SW 1271 (cell line): ENCODE measurements around the gene C1orf50.
"Not testable (repeated sequence)": the region's sequence is repeated elsewhere in the genome, so short reads cannot be mapped to it uniquely, and the experiment has no call there.

ENCODE experiments used
- DNase-seq, 2 experiments: peaks; one replicate each; lab custom pipeline; 2025; lab: John Stamatoyannopoulos, UW

C1orf50 gene

DNA sequence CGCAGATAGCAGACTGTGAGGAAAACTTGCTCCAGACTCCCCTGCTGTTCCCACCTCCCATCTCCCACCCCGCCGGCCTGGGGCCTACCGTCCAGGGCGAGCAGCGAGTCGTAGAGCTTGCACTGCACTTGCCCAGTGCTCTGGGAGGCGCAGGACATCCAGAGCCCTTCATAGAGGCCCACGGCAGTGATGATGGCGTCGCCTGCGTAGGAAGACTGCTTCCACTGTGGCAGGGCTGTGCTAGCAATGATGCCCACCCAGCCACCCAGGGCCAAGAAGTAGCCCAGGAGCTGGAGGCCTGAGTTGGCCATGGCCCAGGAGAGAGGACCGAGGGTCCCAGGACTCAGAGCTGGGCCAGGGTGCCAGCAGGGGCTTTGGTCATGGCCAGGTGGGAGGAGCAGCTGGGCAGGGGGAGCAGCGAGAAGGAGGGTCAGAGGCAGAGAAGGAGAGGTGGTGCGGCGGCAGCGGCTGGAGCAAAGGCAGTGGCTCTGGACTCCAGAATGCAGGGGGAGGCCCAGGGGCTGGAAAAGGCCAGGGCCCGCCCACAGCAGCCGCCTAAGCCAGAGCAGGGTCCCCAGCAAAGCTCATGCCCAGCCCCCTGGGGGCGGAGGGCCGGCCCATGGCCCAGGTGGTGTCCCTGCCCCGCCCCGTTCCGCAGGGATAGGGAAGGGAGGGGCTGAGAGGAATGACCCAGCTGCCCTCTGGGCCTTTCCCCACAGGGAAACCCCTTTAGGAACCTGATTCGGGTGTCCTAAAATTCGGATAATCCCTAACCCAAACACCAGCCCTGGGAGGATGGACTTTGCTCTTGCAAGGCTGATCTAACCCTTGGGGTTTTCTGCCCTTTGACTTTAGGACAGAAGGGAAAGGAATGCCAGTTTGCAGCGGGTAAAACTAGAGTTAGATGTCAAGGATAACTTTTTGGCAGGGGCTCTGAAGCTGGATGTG lies 27.0 kb upstream of the C1orf50 start, which contains the start of gene CLDN19:
CLDN19 (minus strand) TSS at position 484 of the 948 bp plus-strand sequence; CDS start at position 311, 173 bp downstream.
- no peak for DNase-seq

DNA sequence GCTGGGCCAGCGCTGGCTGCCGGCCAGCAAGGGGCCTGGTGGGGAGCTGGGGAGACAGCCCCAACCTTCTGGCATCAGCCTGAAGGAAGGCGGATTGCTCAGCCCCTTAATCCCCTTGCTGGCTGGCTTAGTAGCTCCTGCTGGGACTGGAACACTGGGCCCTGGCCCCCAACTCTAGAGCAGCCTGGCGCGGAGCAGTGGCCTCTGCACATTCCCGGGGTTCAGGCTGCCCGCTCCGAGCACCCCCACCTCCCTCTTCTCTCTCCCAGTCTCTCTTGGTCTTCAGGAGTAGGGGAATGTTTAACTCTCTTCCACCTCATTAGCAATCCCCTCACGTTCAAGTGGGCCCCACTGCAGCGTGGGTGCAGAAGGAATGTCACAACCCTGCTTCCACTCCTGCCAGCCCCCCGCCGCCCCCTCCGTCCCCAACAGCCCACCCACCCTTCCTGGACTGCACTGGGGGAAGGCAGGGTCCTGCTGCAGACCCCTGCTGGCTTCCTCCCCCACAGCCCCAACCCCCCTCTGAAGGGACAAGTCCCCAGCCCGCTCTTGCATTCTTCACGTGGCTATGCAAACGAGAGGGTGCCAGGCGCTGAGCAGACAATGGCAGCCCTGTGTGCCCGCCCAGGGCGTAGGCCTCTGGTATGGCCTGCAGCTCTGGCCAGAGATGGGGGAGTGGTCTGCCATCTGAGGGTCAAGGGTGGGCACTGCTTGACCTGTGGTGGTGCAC lies 26.0 kb upstream of the C1orf50 start:
- DNase-seq, result no peak

DNA sequence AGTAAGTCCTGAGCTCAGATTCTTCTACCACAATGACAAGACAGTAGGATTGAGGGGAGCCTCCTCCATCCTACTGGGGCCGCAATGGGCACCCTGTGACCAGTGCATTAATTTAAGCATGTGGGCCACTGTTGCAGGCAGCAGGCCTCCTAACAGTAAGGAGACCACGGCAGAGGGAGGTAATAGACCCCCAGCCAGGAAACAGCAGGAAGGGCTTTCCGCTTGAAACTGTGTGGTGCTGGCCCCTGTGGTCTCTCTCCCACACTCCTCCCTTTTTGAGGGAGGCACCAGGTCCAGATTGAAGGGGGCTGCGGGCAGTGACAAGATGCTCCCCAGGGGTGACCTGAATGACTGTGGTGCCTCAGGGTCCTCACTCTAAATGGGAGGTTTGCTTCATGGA lies 25.3 kb upstream of the C1orf50 start:
- no peak for DNase-seq

DNA sequence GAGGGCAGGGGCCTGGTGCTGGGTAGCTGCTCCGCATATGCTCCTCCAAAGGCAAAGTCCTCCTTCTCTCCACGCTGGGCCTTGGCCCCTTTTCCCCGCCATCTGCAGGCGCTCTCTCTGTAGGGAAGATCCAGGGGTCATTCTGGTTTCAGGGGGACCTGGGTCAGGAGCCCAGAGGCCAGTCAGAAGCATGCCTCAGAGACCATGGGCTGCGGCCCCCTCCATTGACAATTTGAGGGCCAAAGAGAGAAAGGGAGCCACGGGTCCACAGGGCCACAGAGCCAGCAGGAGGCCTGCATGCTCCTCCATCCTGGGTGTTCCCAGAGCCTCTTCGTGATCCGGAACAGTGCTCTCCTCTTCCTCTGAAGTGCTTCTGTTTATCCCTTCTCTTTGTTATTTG lies 24.9 kb upstream of the C1orf50 start:
- no peak for DNase-seq

DNA sequence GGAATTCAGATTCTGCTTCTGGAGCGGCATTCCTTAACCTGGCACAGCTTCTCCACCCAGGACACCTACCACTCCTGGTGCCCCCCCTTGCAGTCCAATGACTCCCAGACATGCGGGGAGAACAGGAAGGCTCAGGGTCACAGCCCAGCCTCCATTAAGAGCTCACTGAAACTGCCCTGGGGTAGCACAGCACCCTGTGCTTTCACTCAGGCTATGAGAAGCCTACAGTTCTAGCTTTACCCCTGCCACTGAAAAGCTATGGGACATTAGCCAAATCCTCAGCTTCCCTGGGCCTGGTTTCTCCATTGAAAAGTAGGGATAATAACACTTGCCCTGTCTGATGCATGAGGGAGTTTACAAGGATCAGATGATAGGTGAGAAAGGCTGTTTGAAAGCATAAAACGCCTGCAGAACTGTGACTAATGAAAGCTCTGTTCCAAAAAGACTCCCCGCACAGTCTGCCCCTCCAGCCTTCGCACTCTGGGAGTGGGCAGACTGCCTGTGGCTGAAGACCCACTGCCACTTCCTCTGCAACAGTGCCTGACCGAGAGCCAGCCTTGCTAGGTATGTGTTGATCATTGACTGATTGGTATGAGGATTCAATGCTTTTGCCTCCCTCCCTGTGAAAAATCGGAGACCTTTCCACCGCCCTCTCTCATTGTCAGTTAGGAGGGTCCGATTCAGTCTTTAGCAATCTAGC lies 24.3 kb upstream of the C1orf50 start:
- no peak for DNase-seq

DNA sequence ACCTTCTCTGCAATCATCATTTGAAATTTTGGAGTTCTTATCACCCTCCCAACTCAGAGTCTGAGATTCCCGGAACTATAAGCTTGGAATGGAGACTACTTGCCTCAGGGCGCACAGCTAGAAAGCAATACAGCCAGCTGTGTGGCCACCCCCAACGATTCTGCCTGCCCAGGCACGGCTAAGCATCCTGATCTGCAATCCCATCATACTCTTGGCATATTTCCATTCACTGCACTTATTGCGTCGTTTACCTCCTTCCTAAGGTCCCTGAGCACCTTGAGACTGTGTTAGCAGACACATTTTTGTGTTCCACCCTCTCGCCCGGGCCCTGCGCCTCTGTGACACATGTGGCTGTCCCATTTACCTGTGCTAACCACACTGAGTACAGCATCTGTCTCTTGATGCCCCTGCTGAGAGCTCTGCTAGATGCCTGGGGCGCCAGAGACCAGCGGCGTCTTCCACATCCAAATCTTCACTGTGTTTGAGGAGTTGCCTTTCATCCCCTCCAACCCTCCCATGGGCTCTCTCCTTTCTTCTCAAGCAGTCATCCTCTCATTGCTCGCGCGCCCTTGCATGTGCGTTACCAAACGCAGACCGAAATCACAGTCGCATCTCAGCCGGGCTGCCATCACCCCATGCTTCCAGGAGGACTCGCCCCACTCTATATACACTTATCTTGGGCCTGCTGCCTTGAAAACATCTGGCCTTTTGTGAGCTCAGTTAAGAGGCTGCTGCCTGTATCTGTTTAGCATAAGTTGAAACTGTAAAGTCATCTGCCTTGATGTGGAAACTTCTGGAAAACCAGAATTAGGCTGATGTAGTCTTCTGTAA lies 23.5 kb upstream of the C1orf50 start:
- DNase-seq, result no peak

DNA sequence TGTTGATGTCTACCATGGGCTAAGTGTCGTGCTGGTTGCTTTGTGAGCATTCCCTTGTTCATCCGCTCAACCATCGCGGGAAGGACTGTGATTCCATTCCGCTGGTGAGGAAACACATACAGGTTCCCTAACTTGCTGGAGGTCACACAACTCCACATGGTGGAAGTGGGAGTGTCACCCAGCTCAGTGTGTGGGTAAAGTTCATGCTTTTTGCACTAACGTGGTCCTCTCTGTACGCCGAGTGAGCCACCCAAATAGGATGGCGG lies 23.0 kb upstream of the C1orf50 start:
- DNase-seq, result no peak

DNA sequence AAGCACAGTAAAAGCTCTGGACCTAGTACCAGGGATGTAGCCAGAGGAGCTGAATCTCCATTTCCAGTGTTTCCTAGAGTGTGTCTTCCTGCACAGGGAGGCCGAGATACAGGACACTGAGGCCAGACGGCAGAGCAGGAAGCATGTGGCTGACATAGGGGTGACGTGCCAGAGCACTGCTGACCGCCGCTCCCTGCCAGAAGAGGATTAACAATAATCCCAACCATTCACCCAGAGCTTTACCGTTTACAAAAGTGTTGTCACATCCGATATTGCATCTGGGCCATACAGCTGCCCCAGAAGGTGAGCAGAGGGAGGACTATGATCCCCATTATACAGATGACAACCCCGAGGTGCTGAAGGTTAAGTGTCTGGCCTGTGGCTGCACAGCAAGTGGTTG lies 21.2 kb upstream of the C1orf50 start:
- no peak for DNase-seq

DNA sequence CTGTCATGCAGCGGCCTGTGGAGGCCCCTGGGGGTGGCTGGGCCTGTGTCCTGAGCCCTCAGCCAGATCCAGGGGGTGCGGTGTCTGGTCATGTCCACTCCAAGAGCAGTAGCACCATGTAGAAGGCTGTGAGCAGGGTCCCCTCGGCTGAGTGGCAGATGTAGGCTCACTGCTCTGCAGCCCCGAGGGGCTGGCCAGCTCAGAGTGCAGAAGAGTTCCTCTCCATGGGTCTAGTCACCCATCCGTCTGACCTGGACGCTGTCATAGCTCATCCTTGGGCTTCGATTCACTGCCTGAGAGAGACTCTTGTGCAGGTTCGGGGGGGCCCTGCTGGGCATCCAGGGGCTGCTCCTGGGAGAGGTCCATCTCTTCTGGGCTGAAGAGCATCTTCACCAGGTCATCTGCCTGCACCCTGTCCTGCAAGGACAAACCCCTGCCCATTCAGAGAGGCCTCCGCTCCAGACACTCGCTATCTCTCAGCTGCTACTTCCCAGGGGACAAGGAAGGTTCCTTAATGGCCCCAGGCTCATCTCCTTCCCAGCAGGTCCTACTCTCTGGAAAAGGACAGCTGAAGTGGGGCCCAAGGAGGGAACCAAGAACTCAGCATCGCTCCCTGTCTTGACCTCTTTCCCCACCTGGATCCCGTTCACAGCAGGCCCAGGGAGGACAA lies 20.5 kb upstream of the C1orf50 start:
- no peak for DNase-seq

DNA sequence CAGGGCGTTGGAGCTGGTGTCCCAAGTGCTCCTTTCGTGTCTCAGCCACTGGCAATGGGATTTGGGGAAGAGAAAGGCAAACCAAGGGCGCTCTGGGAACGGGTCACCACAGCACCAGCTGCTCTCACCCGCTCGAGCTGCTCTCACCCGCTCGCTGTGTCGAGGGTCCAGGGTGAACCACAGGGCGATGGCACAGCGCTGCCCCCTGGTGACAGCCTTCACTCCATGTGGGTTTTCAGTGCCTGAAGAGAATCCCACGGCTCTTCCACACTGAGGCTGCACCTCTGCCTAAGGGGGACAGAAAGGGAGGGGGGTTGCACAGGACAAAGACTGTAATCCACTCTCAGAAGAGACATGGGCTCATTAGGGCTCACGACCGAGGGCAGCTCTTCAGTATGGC lies 19.9 kb upstream of the C1orf50 start:
- DNase-seq, result no peak

DNA sequence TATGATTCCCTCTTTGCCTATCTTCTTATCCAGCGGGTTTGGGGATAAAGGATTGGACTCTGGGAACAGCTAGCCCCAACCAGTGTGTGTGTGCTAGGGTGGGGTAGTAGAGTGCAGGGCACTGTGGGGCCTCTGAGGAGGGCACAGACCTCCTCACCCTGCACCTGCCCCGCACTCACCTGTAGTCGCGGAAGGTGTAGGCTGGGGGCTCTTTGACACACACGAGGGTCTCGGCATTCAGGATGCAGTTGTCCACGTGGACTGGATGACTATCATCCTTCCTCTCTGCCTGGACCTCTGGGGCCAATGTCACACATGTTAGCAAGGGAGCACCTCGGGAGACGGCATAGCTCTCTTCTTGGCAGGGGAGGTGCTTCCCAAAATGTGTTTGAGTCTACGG lies 19.0 kb upstream of the C1orf50 start:
- DNase-seq, result no peak

DNA sequence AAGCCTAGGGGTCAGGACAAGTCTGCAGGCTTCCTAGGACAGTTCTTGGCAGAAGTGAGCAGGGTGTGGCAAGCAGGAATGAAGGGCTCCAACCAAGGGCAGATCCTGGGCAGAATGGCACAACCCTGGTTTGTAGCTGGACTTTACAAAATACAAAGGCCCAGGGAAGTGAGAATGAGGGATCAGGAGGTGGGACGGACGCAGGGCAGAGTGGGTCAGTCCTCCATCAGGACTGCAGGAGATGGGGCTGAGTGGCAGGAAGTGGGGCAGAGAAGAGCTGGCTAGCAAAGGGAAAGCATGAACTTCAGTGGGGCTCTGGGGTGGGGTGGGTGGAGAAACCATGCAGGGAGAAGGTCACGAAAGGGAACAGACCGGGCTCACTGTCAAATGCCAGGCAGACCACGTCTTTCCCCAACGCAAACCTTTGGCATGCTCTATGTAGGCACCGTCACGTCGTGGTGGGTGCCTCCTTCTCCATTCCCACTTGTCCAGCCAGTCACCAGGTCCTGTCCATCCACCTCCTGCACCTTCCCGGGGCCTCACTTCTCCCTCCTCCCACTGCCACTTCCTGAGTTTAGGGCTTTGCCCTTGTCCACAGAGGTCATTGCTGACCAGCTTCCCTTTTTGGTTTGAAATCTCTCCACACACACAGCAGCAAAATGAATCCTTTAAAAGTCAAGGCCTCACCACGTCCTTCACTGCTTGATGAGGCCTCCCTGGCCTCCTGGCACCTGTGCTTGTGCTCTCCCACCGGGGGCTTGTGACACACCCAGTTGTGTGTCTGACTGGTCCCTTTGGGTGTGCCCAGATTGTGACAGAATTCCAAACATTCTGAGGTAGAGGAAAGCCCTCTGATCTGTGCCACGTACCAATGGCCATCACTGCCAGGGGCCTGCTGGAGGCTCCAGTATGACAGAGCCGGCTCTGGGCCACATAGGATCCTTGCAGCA lies 18.3 kb upstream of the C1orf50 start:
- no peak for DNase-seq

DNA sequence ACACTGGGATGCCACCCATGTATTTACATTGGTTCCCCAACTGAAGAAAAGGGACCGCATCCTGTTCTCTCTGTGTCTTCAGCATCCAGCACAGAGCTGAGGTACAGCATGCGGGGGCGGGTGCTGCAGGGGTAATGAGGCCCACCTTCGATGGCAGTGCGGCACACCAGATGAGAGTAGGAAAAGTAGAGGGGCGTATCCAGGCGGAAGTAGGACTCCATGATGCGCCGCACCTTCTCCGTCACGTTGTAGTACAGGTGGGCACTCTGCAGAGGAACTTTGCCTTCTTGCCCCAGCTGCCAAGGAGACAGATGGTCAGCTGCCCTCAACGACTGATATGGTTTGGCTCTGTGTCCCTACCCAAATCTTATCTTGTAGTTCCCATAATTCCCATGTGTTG lies 17.0 kb upstream of the C1orf50 start:
- DNase-seq, result no peak

DNA sequence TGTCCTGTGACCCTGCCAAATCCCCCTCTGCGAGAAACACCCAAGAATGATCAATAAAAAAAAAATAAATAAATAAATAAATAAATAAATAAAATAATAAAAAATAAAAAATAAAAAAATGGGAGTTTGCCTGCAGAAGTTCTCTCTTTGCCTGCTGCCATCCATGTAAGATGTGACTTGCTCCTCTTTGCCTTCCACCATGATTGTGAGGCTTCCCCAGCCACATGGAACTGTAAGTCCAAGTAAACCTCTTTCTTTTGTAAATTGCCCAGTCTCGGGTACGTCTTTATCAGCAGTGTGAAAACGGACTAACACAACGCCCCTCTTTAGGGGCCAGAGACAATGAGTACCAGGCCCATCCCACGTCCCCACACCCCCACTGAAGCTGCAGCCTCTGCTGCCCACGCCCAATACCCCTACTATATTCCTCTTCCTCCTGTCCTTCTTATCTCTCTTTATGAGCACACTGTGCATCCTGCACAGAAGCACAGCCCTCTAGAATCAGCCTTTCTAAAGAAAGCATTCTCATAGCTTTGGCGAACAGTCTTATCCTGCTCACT lies 15.5 kb upstream of the C1orf50 start:
- not testable (repeated sequence) for DNase-seq

DNA sequence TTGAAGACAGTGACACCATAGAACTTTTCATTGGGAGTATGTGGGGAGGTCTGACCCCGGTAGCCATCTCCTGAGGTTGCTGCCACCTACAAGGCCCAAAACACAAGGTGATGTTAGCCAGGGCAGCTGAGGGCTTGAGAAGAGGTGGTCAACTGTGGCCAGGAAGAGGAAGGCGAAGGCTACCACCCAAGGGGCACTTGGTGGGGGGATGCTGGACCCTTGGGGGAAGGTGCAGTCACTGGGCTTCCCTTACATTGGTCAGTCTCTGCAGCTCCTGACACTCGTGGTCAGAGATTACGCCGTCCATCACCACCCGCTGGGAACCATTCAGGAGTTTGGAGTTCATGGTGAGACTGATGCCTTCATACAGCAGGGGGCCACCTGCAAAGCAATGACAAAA lies 14.8 kb upstream of the C1orf50 start:
- no peak for DNase-seq

DNA sequence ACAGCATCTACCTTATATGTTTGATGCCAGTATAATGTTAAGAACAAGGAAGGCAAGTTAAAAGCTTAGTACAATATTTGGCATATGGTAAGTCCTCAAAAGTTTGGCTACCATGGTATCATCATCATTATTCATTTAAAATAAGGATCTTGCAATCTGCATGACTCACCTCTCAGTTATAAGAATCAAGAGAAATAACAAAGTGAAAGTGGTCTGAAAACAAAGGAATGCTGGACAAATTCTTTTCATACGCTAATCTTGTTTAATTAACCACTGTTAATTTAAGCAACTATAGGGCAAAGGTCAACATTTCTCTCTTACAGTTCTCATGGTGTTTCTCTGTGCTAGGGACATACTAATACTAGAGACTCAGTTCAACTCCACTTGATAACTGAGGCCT lies 14.0 kb upstream of the C1orf50 start:
- no peak for DNase-seq

DNA sequence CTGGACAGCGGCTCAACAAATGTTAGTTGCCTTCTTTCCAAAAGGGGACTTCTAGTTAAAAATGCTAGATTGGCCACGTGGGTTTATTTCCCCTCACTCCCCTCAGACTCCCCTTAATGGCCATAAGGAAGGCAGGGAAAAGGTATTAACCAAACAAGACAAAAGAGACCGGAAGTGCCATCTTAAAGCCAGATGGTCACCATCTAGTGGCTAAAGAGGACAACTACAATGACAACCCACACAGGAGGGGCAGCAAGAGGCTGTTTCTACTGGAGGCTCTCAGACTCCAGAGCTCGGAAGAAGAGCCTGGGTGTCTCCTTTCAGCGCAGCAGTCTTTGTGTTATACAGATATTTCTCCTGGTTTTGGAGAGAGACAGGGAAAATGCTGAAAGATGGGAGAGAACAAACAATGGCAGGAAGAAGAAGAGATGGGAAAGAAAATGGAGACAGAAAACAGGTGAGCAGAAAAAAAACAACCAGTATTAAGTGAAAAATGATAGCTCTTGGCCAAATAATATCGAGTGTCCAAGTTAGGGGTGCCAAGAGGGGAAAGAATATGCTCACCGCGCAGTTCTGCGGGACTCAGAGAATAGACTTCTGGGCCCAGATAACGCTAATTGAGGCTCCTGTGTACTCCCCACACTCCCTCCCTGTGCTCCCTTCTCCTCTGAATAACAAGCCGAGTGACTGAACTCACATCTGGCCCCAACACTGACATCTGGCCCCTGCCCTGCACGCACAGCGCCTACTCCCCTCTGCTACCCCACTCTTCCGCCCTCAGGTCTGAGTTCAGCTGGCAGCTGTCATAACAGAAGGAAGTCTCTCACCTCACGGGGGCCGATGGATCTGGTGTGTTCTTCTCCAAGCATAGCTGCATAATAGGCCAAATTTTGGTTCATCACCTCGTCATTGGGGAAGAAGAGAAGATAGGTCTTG lies 9.8 kb upstream of the C1orf50 start:
- DNase-seq, result peak in 1 of 2 experiments; percentile 43

DNA sequence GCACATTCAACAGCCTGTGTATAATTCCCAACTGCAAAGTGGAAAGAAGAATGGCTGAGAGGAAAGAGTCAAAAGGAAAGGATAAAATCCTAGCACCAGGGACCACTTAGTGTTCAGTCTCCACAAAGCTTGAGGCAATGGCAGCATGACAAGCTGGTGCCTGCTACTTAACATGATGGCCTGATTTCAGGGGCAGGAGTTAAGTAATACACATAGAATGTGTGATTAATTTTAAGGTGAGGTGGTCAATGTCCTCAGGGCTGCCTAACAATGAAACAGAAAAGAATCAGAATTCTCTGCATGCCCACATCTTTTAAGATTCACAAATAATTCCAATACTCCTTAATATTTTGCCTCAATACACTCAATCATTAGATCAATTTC lies 9.2 kb upstream of the C1orf50 start:
- DNase-seq, result no peak

DNA sequence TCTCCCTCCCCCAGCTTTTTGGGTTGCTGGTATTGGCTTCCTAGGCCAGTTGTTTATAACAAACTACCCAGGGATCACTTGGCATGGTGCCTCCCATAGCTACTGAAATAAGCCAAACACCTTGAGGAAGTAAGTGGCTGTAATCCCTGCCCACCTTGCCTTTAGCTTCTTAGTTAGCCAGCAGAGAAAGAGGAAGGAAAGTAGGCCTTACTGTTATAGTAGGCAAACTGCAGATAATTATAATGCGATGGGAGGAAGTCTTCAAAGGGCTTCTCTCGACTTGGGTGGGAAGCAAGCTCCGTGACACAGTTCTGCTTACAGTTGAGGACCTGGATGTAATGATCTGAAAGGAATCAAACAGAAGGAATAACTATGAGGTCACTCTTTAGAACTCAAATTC lies 8.4 kb upstream of the C1orf50 start:
- DNase-seq, result no peak
